GM21367 (cell line): ENCODE measurements around the gene MOB3C.
A peak's percentile ranks its signal among the peaks of the same experiment; 100 is the strongest.

Source experiments
- ATAC-seq: cut with Tn5 transposase; IDR thresholded peaks from one replicate; pipeline ENCODE4 v1.9.1; 2021; ENCODE audit not compliant: unreplicated experiment

The MOB3C gene

DNA sequence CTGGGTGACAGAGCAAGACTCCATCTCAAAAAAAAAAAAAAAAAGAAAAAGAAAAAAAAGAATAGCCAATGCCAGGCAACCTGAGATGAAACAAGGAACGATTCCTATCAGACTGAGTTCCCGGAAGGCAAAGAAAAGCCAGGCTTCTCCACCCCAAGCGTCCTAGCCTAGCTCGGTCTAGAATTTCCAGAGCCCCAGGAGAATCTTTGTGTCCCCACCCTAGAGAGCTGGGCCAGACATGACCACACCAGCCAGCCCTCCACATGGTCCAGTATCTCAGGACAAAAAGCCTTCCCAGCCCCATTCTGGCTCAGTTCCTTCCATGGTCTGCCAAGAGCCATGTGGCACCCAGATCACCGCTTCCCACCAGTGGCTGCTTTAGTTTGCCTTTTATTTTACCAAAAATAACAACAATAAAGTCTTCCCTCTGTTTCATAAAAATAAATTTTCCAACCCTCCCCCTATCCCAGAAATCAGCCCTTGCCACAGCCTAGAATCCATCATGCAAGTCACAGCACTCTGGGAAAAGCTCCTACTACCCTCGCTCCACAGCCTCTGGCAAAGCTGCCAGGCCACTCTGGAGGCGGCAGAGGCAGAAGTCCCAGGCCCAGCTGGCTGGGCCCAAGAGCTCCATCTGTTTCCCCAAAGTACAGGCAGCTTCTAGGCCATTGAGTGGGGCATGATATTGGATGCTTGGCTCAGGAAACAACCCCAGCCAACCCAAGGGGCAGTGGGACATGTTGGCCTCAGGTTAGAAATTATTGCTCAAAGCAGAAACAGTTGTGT, 9.1 kb downstream of the MOB3C start:
- ATAC-seq, result no peak

DNA sequence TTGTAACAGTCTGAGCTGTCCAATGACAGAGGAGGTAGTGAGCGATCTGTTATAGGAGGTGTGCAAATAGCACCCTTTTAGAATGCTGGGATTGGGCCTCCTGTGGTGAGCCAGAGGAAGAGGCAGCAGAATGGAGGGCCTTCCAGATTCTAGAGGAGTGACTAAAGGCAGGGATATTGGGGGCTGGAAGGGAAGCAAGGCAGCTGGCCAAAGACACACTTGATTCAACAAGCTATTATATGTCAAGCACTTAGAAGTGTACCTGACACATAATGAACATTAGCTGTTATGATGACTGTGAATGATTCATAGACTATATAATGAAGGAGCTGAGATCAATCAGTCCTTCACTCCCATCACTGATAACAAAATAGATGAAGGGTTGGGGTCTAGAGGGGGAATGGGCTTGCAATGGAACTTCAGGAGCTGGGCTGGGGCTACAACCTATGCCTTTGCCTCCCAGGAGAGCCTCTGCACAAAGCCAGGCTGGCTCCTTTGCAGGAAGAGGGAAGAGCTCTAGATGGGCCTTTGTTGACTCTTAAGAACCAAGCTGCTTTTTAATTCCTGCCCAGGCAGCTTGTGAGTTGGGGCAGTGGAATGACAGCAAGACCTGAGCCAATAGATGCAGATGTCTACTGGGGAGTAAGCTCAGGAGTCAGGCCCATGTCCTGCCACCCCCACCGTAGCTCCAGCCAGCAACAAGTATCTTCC, 10.2 kb downstream of the MOB3C start:
- ATAC-seq, result no peak

DNA sequence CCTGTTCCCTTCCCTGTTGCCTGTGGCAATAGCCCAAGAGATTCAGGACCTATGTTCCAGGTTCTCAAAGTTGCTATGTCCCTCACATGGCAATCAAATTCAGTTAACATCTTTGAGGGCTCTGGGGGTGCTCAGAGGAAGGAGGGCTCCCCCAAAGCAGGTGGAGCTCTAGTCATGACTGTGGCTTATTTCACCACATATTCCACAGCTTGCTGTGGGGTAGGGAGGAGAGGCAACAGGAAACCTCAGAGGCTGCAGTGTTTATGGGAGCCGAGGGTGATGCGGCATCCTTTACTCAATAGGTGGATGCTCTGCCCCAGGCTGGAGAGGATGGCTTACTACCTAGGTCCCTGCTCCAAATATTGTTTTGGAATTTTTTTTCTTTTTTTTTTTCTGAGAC, 11.4 kb downstream of the MOB3C start:
- no peak for ATAC-seq

DNA sequence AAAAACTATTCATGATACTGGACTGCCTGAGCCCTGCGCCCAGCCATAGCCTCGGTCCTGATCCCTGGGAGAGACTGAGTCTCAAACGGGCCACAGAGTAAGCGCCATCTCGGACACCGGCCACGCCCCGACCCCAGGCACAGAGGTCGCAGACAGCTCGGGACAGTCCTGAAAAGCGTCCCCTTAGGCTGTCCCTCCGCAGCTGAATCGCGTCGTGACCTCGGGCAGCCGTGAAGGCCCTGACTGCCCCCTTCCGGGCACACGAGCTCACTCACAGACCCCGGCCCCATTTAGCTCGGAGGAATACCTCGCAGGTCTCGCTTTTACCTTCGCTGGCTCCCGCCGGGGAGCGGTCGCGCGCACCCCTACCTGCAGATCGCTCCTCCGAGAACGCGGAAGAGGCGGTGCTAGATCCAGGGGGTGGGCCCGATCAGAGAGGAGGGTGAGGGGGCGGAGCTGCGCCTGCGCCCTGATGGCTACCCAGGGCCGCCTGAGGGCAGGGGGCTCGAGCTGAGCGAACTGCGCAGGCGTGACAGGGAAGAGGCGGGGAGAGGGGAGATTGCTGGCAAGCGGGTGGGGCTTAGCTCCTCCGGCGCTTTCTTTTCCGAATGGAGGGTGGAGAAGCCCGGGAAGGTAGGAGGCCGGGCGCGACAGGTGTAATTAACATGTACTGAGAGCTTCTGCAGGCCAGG, 12.6 kb downstream of the MOB3C start, which contains the start of gene MKNK1:
MKNK1 (minus strand) TSS at position 411 of the 692 bp plus-strand sequence. CDS start 20,941 bp downstream, outside the sequence.
- peak; percentile 79 for ATAC-seq

DNA sequence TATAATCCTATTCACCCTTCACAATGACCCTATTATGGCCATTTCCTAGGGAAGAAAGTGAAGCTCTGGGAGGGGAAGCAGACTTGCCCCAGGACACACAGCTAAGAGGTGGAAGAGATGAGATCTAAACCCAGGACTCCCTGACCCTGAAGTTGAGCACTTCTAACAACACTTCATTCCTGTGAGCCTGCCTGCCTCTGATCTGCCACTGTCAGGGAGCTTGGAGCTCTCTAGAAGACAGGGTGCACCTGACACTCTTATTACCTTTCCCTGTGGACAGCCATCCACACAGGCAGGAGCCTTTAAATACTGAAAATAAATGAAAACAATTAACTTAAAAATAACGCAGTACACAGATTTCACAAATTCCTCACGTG, 13.1 kb downstream of the MOB3C start:
- peak; percentile 9 for ATAC-seq

DNA sequence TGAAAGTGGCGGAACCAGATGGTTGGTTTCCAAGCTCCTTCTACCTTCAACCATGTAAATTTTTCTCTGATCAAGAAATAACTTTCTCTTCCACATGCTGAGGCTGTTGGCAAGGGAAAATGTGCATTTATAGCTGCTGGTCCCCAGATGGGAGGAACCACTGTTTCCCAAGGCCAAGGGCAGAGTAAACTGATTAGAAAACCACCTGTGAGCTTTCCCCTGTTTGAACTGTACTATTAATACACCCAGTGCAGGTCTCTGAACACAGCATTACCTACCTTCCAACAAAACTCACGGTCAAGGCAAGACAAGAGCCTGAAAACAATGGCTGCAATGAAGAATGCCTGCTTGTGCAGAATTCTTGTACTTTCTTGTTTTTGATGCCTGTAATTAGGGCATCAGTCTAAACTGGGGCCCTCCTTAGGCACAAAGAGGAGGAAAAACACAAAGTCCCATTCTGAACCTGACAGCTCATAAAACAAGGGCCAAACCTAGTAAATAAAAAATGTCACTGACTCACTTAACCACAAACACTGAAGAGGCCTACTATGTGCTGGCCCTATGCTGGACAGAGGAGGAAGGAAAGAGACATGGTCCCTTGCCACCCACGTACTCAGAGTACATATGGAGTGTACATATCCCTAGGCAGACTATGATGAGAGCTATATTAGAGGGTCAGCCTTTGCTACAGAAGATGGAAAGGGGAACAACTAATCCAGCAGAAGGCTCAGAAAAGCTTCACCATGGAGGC, 15.2 kb downstream of the MOB3C start:
- ATAC-seq, result no peak

DNA sequence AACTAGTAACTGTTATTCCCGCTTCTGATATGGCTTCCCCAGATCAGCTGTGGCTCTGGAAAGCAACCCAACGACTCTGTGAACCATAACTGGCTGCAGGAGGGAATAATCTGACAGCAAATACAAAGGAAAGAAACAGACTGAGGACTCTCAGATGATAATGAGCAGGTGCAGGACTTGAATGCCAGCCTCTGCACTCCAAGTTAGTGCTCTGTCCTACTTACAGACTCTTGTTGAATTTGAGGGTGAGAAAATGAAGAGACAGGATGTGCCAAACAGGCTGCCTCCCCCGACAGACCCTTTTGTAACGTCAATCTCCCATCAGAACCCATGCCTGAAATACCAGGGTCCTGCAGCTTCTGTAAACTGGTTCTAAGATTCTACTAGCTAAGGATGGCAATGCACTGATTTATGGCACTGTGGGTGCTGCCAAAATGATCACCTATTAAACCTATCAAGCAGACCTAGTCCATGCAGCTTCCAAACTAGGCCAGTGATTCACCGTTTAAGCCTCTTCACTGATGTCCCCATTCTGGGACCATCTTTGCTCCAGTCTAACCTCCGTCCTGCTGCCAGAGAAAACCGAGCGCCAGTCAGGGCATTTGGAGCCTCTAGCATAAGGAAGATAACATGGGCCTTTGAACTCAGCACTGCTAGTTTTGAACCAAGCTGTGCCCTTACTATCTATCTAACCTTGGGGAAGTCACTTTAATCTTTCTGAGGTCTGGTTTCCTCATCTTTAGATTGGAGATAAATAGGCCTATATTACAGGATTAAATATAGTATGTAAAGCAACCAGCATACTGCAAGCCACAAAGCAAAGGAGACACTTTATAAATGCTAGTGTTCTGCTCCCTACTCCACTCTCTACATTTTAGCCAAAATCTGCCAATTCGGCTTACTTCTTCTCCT, 17.3 kb downstream of the MOB3C start:
- no peak for ATAC-seq

DNA sequence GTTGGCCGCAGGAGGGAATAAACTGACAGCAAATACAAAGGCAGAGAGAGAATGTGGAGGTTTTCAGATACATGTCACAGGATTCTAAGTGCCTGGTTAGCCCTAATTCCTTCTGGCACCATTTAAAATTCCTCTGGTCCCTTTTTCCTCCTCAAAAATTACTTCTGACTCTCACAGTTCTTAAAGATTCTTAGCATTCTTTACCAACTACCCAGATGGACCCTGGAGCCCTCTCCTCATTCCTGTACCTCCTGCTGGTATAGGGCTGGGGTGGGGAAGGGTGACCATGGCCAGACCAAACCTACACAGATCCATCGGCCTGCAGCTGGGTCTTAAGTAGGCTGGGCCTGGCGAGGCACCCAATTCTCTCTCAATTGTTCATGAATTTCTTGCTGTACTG, 19.8 kb downstream of the MOB3C start:
- ATAC-seq, result no peak

DNA sequence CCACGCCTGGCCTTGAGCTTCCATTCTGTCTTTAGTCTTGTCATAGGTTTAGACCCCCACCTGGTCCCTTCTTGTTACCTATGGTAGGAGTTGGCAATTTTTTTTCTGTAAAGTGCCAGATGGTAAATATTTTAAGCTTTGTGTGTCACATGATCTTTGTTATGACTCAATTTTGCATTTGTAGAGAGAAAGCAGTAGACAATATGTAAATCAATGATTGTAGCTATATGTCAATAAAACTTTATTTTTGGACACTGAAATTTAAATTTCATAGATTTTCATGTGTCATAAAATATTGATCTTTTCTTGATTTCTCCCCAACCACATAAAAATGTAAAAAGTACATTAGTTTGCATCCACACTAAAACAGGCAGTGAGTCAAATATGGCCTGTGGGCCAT, 20.6 kb downstream of the MOB3C start:
- ATAC-seq, result no peak

DNA sequence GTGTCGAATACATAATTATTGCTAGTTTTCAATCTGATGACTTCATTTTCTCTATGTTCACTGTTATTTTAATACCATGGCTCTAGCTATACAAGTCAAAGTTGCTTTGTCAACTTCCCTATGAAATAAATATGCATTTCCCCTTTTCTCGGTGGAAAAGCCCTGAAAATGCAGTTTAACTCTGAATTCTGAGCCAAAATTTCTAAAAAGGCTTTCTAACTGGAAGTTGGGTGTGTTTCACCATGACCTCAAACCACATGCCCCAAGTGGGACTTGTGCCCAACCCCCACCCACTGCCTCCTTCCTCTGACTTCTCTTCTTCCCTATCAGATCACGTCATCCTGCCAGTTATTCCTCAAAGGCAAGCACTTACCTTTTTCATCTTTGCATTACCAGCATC, 21.5 kb downstream of the MOB3C start:
- no peak for ATAC-seq

DNA sequence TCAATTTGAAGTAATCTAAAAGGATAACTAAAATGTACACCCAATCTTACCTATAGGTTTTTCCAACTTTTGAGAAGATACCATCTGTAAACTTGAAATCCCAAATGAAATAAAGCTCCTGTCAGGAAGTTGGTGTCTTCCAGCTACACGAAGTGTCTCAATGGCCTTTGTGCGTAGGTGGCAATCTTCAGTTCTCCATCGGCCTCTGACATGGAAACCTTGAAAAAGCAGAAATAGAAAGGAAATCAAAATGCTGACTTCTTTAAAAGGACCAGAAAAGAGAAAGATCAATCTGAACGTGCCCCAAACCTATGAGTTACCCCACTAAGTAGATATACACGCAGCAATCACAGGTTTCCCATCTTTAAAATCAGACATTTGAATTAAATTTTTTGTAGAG, 22.5 kb downstream of the MOB3C start:
- no peak for ATAC-seq

DNA sequence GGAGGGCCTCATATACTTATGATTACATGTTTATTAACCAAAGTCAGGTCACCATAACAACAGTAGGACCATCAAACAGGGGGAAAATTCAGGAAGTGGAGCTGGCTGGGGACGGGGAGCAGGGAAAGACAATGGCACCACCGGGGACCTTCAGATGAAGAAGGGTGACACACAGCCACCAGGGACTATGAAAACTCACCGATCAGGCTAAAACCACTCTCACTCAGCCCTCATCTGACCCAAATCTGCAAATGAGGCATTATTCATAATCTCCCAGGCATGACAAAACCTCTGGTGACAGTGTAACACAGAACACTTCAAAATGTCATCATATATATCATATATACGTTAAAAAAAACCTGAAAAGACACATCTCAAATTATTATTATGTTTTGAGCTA, 23.8 kb downstream of the MOB3C start:
- no peak for ATAC-seq

DNA sequence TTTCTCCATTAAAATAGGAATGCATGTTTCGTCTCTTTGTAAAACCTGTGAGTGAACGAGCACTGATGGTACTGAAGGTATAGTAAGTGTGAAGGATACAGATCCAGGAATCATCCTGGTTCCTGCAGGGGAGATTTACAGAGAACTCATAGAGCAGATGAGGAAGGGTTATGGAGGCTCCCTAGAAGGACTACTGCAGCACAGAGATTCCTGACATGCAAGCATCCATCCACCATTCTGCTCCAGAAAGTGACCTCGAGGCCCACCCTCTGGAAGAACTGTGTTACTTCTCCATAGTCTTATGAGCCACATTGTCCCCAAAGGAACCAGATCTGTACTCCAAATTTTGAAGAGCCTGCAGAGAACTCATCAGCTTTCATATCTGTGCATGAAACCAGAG, 27.1 kb downstream of the MOB3C start:
- no peak for ATAC-seq

DNA sequence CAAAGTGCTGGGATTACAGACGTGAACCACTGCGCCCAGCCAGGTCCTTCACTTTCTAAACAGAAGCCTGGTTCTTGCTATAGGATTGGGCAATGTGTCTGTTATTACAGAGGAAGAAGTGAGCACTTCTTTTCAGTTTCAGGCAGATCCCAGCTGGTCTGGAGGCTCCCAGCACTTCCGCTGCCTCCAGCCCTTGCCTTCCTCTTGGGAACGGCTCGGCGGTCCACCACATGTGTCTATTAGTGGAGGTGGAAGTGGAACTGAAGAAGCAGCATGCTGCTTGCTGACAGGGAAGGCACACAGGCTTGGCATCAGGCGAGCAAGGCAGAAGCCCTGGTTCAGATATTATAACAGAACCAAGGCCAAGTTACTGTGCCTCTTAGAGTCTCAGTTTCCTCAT, 29.5 kb downstream of the MOB3C start:
- ATAC-seq, result no peak

DNA sequence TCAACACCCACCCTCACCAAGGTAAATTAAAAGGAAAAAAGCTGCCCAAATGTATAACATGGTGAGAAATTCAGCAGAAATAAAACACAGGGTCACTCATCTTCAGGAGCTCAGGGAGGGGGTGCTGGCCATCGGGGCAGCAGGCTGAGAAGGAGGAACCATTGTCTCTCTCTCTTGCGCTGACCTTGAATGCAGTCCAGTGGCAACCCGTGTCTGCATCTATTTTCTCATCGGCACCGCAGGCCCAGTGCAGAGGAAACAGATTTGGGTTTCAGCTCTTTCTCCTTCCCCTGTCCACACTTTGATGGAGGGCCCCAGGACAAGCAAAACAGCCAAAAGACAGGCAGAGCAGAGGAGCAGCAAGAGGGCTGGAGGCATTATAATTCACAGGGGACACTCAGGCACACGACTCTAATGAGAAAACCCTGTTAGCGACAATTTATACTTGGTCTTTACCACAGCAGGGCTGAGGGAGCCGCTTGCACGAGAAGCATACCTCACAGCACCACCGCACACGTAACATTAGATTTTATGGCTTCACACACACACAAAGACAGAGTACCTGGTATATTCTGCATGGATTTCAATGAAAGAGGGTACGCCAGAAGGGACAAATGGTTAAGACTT, 31.2 kb downstream of the MOB3C start:
- no peak for ATAC-seq

DNA sequence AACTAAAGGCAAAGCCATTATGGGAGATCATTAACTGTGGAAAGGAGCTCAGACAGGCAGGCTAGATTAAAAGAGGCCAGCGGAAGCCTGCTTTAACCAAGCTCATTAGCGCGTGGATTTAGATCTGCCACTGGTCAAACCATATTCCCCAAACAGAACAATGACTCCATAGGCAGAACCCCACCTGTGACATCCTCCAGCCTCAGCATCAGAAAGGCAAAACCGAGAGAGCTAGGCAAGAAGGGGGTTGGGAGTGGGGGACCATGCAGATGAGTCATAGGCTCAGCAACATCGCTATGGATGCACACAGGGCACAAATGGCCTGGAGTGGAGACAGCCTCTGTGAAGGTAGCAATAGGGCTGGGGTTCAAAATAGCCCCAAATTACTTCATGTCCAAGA, 33.1 kb downstream of the MOB3C start:
- ATAC-seq, result no peak

DNA sequence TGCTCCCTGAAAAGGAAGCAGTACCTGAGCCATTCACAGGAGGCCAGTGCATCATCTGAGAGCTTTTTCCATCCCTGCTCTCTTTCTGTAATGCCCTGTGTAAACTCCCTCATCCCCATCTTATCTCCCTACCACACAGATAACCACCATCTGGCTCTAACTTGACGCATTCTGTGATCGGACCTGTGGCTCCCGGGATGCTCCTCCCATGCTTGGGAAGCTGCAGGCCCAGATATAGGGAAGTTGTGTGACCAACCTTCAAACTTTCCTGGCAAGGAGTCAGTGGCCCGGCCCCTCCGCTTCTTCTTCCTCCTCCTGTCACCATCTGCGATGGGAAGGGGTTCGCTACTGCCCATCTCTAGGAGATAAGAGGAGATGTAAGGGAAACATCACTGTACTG, 33.6 kb downstream of the MOB3C start:
- ATAC-seq, result no peak

DNA sequence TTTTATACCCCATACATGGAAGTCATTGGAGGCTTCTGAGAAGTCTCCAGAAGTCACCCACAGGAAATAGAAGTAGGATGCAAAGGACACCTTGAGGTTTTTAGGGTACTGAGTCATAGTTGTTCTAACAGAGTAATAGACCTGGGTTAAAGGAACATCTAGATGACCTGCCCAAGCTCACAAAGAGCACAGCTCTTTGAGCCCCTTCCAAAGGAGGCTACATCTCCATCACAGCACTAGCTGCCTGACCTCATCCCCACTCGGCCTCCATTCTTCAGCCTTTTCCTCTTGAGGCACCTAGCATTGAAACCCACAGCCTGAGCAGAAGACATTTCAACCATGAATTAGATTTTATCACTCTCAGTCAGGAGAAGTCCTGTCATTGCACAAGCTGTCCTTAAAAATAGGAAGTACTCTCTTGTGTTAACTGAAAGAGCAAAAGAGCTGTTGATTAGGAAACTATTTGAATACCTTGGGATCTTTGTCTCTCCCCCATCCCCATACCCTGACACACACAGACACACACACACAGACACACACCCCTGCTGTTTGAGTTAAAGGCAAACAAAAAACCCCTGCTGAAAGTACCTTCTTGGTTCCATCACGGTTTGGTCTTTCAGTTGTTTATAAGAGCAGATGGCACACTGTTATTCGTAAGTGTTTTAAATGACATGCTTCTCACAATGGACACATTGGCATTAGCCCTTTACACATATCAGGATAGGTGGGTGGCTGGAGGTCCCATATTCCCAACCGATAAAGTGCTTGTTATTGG, 34.7 kb downstream of the MOB3C start:
- no peak for ATAC-seq
